HG02870 (cell line): ENCODE measurements around the gene CDHR4.
"Not testable (repeated sequence)": the region's sequence is repeated elsewhere in the genome, so short reads cannot be mapped to it uniquely, and the experiment has no call there.

Experiments used
- ATAC-seq: cut with Tn5 transposase; IDR thresholded peaks from one replicate; pipeline ENCODE4 v1.9.1; 2021; ENCODE audit warnings: mild to moderate bottlenecking, moderate library complexity; ENCODE audit not compliant: unreplicated experiment

The CDHR4 gene

GRCh38 chr3:49780975-49781365, 18.7 kb downstream of the CDHR4 start:
- ATAC-seq = not testable (repeated sequence)

- ATAC-seq = no peak
Observed at GRCh38 chr3:49780080-49780974, 19.3 kb downstream of the CDHR4 start.

GRCh38 chr3:49779358-49780079, 20.2 kb downstream of the CDHR4 start:
- ATAC-seq = no peak

GRCh38 chr3:49776101-49776500, 23.6 kb downstream of the CDHR4 start:
- not testable (repeated sequence) for ATAC-seq

GRCh38 chr3:49775538-49775937, 24.1 kb downstream of the CDHR4 start:
- no peak for ATAC-seq

- ATAC-seq = no peak
Observed at GRCh38 chr3:49772703-49773102, 27.0 kb downstream of the CDHR4 start.

- ATAC-seq = no peak
Observed at GRCh38 chr3:49771340-49771938, 28.2 kb downstream of the CDHR4 start.

GRCh38 chr3:49769926-49770325, 29.7 kb downstream of the CDHR4 start:
- no peak for ATAC-seq

GRCh38 chr3:49769286-49769915, 30.3 kb downstream of the CDHR4 start:
- no peak for ATAC-seq

GRCh38 chr3:49763981-49764380, 35.7 kb downstream of the CDHR4 start:
- ATAC-seq = no peak

GRCh38 chr3:49761661-49762060, 38.0 kb downstream of the CDHR4 start:
- ATAC-seq = no peak

GRCh38 chr3:49759226-49759625, 40.4 kb downstream of the CDHR4 start:
- ATAC-seq = no peak

- ATAC-seq = no peak
Observed at GRCh38 chr3:49757197-49757596, 42.5 kb downstream of the CDHR4 start.

GRCh38 chr3:49756036-49756435, 43.6 kb downstream of the CDHR4 start:
- no peak for ATAC-seq

GRCh38 chr3:49754536-49754935, 45.1 kb downstream of the CDHR4 start:
- ATAC-seq = no peak

GRCh38 chr3:49751501-49751900, 48.2 kb downstream of the CDHR4 start:
- ATAC-seq = no peak

- no peak for ATAC-seq
Observed at GRCh38 chr3:49750056-49750455, 49.6 kb downstream of the CDHR4 start.

GRCh38 chr3:49748874-49749273, 50.8 kb downstream of the CDHR4 start:
- not testable (repeated sequence) for ATAC-seq

- ATAC-seq = no peak
Observed at GRCh38 chr3:49747792-49748480, 51.7 kb downstream of the CDHR4 start.

- no peak for ATAC-seq
Observed at GRCh38 chr3:49745986-49746385, 53.7 kb downstream of the CDHR4 start.
